GM18873 (cell line): ENCODE data around the gene LZTR1.
A peak's percentile ranks its signal among the peaks of the same experiment; 100 is the strongest.

Experiments used
- ATAC-seq: cut with Tn5 transposase; IDR thresholded peaks from one replicate; pipeline ENCODE4 v1.9.1; 2021; ENCODE audit warnings: mild to moderate bottlenecking, moderate library complexity, moderate number of reproducible peaks; ENCODE audit not compliant: unreplicated experiment, low FRiP score

The LZTR1 gene

DNA sequence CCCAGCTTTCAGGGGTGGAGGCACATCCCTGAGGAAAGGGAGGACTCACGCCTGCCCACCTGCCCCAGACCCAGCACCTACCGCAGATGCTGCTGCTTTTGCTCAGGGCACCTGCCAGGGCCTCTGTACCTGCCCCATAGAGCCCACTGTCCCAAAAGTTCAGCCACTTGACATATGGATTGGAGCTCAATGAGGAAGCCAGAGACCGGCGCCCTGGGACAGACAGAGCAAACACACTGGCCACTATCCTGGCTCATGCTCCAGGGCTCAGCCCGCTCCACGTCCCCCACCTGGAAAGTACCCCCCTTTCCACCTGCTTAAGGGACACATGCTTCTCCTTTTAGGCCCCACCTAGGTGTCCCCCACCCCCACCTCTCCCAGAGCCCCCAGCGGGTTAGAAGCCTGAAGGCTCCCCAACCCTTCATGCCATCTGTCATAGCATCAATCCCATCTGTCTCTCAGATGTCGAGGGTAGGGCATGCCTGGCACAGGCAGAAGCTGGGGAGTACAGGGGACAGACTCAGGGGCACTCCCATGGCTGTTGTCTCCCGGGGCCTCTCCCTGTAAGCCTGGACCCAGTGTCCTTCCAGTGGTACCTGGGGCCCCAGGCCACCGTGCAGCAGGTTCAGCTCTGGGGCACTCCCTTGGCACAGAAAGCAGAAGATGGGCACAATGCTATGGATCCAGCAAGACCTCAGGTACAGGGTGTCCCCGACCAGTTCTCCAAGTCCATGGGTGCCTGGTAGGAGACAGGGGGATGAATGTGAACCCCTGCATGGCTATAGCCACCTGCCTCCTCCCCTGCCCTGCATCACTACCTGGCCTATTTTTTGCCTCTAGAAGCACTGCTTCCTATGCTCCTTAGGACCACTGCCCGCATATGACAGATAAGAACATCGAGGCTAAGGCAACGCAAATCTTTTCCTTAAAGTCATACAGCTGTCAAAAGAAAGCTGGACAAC, 30.6 kb downstream of the LZTR1 start:
- ATAC-seq: no peak

DNA sequence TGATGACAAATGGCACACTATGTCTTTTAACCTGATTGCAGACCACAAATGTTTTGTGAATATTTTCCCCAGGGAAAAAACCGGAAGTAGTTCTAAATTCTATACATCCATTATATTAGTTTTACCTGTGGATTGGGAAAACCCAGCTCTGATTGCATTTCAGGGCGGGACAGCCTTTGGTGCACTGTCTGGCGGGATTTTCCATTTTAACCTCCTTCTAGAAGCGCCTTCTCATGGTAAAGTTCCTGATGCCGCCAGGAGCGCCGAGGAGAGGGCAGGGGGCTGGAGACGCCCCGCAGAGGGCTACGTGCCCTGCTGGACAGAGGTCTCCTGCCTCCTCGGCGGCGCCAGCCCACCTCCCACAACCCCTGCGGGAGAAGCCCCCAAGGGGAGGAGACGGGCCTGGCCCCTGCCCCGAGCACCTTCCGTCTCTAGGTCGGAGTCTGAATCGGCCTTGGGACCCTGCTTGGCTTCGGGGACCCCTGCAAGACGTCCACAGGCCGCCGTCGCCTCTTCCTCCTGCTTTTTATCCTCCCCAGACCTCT, 31.6 kb downstream of the LZTR1 start:
- ATAC-seq: no peak

DNA sequence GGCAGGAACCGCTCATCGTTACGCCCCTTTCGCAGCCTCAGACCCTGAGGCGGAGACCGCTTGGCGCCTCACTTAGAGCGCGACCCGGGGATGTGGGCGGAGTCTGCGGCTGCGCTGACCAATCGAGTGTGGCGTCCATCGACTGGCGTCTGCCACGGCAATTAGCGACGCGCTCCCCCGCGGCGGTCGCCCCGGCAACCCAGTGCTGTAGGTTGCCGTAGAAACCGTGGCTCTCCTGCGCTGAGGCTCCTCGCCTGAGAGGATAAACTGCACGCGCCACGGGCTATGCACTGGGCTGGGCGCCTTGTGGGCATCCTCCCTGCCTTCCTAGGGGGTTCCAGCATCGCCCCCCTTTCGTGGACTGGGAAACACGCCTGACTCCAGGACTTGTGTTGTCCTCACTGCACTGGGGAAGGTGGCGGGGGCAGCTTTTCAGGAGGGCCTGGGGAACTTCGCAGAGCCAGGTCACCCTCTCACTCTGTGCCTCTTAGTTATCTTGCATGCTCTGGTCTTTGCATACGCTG, 32.2 kb downstream of the LZTR1 start:
- ATAC-seq: peak; percentile 55

DNA sequence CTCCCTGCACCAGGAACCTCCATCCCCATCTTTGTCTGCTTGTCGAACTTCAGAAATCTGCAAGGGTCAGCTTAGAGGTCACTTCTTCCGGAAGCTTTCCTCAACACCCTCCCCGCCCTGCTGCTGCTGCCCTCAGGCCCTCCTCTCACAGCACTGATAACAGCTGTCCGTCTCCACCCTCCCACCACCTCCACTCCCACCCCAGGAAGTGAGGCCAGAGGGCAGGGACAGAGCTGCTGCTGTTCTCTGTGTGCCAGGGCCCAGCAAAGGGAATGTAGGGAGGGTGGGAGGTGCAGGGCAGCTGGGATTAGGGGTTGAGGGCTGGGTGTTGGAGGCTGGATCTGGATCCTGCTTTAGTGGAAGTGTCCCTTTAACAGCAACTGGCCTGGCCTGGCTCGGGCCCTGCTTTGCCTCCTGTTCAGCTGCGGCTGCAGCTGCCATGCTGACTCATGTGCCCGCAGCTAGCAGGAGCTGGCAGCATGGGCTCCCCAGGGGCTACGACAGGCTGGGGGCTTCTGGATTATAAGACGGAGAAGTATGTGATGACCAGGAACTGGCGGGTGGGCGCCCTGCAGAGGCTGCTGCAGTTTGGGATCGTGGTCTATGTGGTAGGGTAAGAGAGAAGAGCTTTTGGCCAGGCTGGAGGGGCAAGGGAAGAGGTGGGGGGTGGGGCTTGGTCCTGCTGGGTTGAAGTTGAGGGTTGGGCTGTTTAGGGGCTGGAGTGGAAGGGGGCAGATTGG, 32.8 kb downstream of the LZTR1 start, which contains the start of gene P2RX6:
Gene P2RX6 (plus strand): TSS at position 440 of the 740 bp plus-strand sequence. CDS start 10 bp downstream, at position 450.
- ATAC-seq: no peak

DNA sequence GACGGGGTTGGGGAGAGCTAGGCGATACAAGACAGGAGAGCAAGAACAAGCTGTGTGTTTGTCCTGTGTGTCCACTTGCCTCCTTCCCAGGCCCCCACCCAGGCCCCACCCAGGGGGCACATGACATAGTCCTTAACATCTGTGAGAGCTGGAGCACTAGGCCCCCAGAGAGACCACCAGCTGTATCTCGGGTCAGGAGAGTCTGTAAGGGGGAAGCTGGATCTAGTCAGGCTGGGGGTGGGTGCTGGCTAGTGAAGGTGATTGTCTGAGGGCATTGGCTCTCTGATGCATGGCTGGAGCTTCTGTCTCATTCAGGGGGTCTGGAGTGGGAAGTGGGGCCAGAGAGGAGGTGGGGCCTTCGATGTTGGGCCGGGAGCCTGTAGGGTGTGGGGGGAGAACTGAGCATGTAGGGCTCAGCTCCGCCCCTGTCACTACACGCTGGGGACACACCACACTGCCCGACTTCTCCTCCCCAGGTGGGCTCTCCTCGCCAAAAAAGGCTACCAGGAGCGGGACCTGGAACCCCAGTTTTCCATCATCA, 33.4 kb downstream of the LZTR1 start:
- no peak for ATAC-seq

DNA sequence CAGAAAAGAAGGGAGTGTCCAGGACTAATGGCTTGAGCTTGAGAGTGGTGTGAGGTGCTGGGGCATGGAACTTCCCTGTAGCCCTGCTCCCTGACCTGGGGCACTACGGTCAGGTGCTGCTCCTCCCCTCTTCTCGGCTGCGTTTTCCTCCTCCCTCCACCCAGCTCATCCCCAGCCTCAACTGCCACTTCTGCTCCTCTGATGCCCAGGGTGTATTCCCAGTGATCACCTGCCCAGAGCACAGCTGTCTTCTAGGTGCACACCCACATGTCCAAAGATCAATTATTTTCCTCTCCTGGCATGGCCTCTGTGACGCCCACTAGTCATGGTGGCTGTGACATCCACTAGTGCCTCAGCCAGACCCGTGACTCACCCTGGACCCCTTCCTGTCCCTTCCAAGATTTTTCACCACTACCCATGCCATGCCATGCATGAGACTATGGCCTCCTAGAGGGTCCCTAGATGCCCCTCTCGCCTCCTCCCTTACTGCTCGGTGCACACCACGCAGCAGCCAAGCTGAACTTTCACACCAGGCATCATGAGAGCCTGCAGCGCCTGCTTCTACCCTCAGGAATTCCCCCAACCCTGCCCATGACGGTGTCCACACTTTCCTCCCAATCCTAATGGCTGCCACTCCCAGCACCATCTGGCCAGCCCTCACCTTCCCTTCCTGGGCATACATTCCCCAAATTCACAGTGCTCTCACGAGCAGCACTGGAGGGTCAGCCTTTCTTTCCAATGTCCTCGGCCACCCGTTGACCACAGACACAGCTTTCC, 34.7 kb downstream of the LZTR1 start:
- no peak for ATAC-seq

DNA sequence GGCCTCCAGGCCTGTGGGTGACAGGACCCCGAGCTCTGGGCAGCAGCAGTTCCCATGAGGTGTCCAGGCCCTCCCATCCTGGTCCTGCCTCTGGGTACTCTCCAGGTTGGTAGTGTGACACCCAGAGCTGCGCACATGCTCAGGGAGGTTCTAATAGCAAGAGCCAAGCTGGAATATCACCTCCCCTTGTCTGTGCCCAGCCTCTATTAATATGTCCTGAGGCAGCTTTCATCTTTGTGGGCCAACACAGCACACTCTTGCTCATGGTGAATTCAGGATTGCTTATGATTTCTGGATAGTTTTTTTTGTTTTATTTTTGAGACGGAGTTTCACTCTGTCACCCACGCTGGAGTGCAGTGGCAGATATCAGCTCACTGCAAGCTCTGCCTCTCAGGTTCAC, 36.2 kb downstream of the LZTR1 start:
- ATAC-seq: no peak

DNA sequence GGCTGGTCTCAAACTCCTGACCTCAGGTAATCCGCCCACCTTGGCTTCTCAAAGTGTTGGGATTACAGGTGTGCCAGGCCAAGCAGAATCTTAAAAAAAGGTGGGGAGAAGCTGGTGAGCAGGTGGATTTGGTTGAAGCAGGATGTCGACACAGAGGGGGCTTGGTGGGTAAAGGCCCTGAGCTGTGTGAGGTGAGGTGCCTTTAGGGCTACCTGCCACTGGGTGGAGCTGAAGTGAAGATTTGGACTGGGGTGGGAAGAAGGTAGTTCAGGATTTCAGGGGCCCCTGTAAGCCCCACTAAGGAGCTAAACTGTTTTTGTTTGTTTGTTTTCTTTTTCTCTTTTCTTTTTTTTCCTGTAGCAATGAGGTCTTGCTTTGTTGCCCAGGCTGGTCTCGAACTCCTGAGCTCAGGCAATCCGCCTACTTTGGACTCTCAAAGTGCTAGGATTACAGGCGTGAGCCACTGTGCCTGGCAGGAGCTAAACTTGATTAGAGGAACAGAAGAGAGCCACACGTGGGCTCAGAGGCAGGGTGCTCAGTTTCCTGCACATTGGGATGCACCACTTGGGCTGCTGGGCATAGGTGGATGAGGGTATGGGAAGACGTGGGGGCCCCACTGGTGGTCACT, 38.8 kb downstream of the LZTR1 start:
- no peak for ATAC-seq

DNA sequence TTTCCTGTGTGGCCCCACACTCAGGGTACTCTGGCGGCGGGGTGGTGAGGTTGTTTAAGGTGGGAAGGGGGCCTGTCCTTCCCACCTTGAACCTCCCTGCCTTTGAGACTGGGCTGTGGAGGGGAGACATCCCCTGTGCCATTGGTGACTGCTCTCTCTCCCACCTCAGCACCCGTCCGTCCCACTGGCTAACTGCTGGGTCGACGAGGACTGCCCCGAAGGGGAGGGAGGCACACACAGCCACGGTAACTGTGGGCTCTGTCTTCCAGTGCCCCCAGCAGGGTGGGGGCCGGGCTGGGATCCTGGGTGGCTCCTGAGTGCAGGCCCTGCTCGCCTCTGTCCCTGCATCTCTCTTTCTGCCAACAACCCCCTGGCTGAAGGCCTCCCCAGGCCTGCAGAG, 40.4 kb downstream of the LZTR1 start:
- ATAC-seq: no peak

DNA sequence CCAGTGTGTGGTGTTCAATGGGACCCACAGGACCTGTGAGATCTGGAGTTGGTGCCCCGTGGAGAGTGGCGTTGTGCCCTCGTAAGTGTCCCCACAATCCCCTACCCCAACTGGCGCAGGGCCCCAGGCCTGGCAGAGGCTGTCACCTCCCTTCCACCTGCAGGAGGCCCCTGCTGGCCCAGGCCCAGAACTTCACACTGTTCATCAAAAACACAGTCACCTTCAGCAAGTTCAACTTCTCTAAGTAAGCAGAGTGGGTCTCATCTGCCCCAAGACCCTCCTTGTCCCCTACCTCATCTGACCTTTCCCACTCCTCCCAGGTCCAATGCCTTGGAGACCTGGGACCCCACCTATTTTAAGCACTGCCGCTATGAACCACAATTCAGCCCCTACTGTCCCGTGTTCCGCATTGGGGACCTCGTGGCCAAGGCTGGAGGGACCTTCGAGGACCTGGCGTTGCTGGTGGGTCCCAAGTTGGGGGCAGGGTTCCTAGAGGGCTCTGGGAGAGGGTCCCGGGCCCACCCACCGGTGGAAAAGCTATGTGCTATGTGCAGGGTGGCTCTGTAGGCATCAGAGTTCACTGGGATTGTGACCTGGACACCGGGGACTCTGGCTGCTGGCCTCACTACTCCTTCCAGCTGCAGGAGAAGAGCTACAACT, 41.0 kb downstream of the LZTR1 start:
- ATAC-seq: no peak

DNA sequence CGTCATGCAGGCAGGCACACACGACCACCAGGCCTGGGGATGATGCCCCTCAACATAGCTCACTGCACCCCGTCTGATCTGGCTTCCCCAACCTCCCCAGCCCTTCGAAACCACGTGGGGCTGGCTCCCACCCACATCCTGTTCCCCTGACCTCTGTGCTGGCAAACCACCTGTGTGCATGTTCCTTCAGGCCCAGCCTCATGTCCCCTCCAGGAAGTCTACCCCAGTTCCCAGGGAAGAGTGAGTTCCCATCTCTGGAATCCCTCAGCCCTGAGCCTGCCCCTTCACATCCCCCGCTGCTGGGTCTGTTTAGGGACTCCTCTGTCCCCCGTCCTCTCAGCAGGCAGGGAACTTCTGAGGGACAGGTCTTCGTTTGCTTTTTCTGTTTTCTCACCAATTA, 43.2 kb downstream of the LZTR1 start:
- ATAC-seq: no peak

DNA sequence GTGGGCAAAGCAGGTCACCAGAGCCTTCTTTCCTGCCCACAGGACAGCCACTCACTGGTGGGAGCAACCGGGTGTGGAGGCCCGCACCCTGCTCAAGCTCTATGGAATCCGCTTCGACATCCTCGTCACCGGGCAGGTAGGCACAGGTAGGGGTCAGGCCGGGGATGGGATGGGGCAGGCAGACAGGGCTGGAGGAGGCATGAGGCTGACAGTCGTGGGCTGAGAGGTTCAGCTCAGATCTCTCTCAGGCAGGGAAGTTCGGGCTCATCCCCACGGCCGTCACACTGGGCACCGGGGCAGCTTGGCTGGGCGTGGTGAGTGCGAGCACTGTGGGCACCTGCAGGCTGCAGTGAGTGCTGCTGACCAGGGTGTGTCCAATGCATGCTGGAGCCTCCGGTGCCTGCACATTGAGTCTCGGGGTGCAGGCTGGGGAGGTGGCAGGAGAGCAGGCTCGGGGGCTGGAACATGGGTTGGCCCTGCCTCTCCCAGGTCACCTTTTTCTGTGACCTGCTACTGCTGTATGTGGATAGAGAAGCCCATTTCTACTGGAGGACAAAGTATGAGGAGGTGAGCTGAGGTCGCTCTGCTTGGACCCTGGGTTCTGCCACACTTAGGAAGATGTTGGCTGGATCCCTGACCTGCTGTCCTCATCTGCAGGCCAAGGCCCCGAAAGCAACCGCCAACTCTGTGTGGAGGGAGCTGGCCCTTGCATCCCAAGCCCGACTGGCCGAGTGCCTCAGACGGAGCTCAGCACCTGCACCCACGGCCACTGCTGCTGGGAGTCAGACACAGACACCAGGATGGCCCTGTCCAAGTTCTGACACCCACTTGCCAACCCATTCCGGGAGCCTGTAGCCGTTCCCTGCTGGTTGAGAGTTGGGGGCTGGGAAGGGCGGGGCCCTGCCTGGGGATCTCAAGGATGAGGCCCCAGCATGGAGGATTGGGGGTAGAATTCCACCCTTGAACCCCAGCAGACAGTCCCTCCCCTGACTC, 44.0 kb downstream of the LZTR1 start:
- no peak for ATAC-seq

DNA sequence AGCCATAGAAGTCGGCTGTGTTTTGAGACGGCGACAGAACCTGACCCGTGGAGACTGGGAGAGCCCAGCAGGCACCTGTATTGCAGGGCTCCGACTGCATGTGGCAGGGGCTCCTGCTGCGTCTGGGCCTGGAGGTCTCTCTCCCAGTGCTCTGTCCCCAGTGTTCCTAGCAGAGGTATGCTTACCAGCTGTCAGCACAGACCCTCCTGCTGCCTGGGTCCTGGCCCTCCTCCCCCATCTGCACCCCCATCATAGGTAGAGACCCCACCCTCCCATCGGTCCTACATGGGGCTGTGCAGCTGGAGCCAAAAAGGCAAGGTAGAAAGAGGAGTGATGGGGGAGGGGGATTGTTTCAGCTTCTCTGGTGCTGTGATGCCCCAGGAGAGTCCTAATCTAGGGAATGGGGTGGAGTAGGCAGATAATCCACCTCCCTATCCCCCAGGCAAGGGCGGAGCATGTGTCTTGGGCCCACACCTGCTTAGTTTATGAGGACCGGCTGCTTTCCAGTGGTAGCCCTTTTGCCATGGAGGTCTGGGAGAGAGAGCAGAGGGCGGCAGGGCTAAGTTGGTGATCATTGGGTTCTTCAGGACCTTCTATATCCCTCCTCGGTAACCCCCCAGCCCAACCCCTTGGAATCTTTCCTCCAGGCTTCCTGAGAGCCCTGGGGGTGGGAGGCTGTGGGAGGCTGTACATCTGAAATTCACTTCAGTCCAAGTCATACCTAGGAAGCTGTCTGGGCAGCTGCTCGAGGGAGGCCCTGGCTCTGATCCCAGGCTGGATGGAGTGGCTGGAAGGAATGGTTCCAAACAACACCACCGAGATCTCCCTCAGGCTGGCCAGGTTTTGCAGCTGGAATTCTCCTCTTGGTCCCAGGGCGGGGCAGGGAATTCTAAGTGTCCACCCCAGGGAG, 44.9 kb downstream of the LZTR1 start:
- no peak for ATAC-seq

DNA sequence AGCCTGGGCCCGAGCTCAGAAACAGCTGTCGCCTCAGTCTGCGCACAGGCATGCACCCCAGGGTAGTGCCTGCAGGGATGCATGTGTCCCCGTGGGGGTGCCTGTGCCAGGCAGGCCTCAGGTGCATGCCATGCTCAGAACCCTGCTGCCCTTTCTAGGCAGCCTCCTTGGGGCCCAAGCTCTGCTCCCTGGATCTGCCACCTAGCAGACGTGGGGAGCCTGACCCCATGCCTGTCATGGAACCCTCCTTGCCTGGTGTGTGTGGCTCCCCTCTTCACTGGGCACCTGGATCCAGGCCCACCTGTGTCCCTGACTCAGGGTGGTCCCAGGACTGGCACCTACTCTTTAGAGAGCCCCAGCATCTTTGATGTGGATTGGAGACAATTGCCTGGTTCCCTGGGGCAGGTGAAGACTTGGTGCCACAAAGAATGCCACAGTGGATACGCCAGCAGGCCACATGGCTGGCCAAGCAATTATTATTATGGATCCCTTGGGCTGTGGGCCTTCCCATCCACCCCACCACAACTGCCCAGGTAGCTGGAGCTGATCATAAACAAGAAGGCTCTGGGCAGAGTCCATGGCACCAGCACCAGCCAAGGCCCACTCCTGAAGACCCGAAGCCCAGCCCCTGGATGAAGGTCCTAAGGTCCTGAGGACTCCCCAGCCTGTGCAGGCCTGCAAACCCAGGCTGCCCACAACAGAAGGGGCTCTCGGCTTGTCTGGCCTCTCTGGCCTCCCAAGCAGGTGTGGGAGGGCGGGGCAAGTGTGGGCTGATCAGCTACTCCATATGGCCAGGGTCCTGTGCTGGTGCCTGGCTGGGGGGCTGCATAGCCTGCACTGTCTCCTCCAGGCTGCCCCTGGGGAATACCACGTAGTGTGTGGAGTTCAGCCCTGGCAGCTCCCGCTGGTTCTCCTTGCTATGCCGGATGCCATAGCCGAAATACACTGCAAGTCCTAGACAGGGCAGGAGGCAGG, 46.5 kb downstream of the LZTR1 start:
- ATAC-seq: no peak

DNA sequence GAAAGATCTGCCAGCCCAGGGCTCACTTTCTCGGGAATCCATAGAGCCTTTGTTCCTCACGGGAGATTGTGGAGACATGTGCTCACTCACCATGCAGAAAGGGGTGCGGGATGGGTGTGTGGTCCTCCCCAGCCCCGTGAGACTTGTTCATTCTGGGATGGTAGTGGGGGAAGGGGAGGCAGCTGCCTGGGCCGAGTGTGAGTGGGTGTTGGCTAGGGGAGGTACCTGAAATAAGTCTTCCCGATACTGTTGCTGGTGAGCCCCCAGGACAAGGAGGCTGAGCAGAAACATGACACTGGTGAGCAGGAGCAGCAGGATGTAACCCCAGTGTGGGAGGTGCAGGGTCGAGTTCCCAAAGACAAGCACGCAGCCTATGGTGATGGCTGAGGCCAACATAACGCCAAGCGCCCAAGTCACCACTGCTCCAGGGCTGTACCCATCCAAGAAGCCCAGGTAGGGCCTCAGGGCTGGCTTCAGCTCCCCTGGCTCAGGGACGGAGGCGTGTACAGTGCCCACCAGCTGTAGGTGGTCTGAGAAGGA, 47.5 kb downstream of the LZTR1 start:
- no peak for ATAC-seq
